CD4-positive, alpha-beta T cell treated with Interleukin-12 subunit alpha and Interleukin-12 subunit beta, for 1 hour (primary cell): ENCODE measurements around the gene PIAS4.
"Not testable (repeated sequence)": the region's sequence is repeated elsewhere in the genome, so short reads cannot be mapped to it uniquely, and the experiment has no call there.

Experiments used
- DNase-seq: peaks from one replicate; pipeline ENCODE4 v3.0.0-alpha.2; 2020

PIAS4 gene

GRCh38 chr19:4007021-4007835 is at the start of gene PIAS4:
TSS of gene PIAS4 (plus strand) at chr19:4007736. CDS start at chr19:4007761, 25 bp downstream.
- peak; percentile 96 for DNase-seq

- no peak for DNase-seq
Measured at GRCh38 chr19:3958836-3959765, 48.4 kb upstream of the PIAS4 start.

GRCh38 chr19:3959766-3960131 is 47.8 kb upstream of the PIAS4 start:
- no peak for DNase-seq

GRCh38 chr19:3961007-3961406 is 46.5 kb upstream of the PIAS4 start:
- DNase-seq = no peak

- DNase-seq = no peak
Measured at GRCh38 chr19:3963458-3964255, 43.9 kb upstream of the PIAS4 start.

- no peak for DNase-seq
Measured at GRCh38 chr19:3964256-3965194, 43.0 kb upstream of the PIAS4 start.

- DNase-seq = no peak
Measured at GRCh38 chr19:3966051-3967017, 41.2 kb upstream of the PIAS4 start.

- not testable (repeated sequence) for DNase-seq
Measured at GRCh38 chr19:3967983-3968382, 39.6 kb upstream of the PIAS4 start.

GRCh38 chr19:3968556-3969434 is 38.7 kb upstream of the PIAS4 start:
- no peak for DNase-seq

- no peak for DNase-seq
Measured at GRCh38 chr19:3969435-3970312, 37.9 kb upstream of the PIAS4 start.

- DNase-seq = no peak
Measured at GRCh38 chr19:3970313-3970807, 37.2 kb upstream of the PIAS4 start.

GRCh38 chr19:3970808-3971598 is 36.5 kb upstream of the PIAS4 start, which contains the start of gene DAPK3:
TSS of gene DAPK3 (minus strand) at chr19:3971099. CDS start at chr19:3969735, 1,364 bp downstream.
- peak; percentile 93 for DNase-seq

- peak; percentile 10 for DNase-seq
Measured at GRCh38 chr19:3975144-3975543, 32.4 kb upstream of the PIAS4 start.

- peak; percentile 23 for DNase-seq
Measured at GRCh38 chr19:3975637-3976087, 31.9 kb upstream of the PIAS4 start.

GRCh38 chr19:3976495-3977241 is 30.9 kb upstream of the PIAS4 start:
- peak; percentile 18 for DNase-seq
